GM20000 (cell line): ENCODE results near the gene SPATA13.

Experiments used
- DNase-seq: peaks from one replicate; pipeline ENCODE4 v3.0.0; 2012; ENCODE audit warnings: low spot score
- CTCF ChIP-seq: IDR thresholded peaks from 2 replicates; pipeline ENCODE4 v1.5.1; 2012; ENCODE audit warnings: mild to moderate bottlenecking, control low read depth; ENCODE audit errors: extremely low read depth, missing control alignments

SPATA13 gene

GRCh38 chr13:24149246-24150032 is 11.1 kb upstream of the SPATA13 start:
- TF ChIP-seq CTCF: no peak

GRCh38 chr13:24150572-24150971 is 9.9 kb upstream of the SPATA13 start:
- no peak for TF ChIP-seq CTCF
- DNase-seq: no peak

More at GRCh38 chr13:24149246-24150032, 11.1 kb upstream of the SPATA13 start:
- DNase-seq: no peak

- no peak for DNase-seq
- TF ChIP-seq CTCF: no peak
These were observed 8.7 kb upstream of the SPATA13 start for GRCh38 chr13:24151864-24152263.

GRCh38 chr13:24152292-24153214 is 8.0 kb upstream of the SPATA13 start:
- no peak for DNase-seq
- no peak for TF ChIP-seq CTCF

- no peak for TF ChIP-seq CTCF
- DNase-seq: no peak
These were observed 7.2 kb upstream of the SPATA13 start for GRCh38 chr13:24153347-24153746.

GRCh38 chr13:24153979-24154701 is 6.4 kb upstream of the SPATA13 start:
- DNase-seq: no peak
- TF ChIP-seq CTCF: no peak
